GM23338 (cell line): ENCODE results near the gene GBP5. TPM values are rescaled to one million over a fixed set of nuclear protein-coding genes. Genes with fewer than 3 reads are reported as not detected.

Experiments used
- ATAC-seq: fragments of 200-7000 bp; cut with Tn5 transposase; 3 replicates; pipeline ENCODE4 v1.9.1; 2020
- DNase-seq: peaks from one replicate; pipeline ENCODE4 v3.0.0-alpha.2; 2015; ENCODE audit warnings: low spot score
- H2AFZ ChIP-seq: fragments of 200-600 bp; sonication (generic); 2 replicates; pipeline ENCODE4 v1.8.0; 2016; ENCODE audit warnings: antibody characterized with exemption, mild to moderate bottlenecking, moderate library complexity
- H3F3A ChIP-seq: fragments of 200-600 bp; sonication (generic); replicated peaks from 2 replicates; pipeline ENCODE4 v1.8.0; 2017; ENCODE audit warnings: antibody characterized with exemption, mixed run types, low read depth
- H3K27ac ChIP-seq: fragments of 200-600 bp; sonication (generic); 2 replicates; pipeline ENCODE4 v1.6.1; 2016; ENCODE audit warnings: low read depth
- H3K27me3 ChIP-seq: fragments of 200-600 bp; sonication (generic); 2 replicates; pipeline ENCODE4 v1.8.0; 2016; ENCODE audit warnings: mild to moderate bottlenecking, mixed run types, moderate library complexity; ENCODE audit not compliant: insufficient read depth
- H3K36me3 ChIP-seq: fragments of 200-600 bp; sonication (generic); 2 replicates; pipeline ENCODE4 v1.8.0; 2016; ENCODE audit warnings: mild to moderate bottlenecking; ENCODE audit not compliant: insufficient read depth
- H3K4me1 ChIP-seq: fragments of 200-600 bp; sonication (generic); 2 replicates; pipeline ENCODE4 v1.8.0; 2016; ENCODE audit warnings: mild to moderate bottlenecking, moderate library complexity; ENCODE audit not compliant: insufficient read depth
- H3K4me2 ChIP-seq: fragments of 200-600 bp; sonication (generic); 2 replicates; pipeline ENCODE4 v1.7.1; 2017; ENCODE audit warnings: mixed run types
- H3K4me3 ChIP-seq: fragments of 200-600 bp; sonication (generic); 2 replicates; pipeline ENCODE4 v1.6.1; 2016; ENCODE audit warnings: mixed run types
- H3K79me2 ChIP-seq: fragments of 200-600 bp; sonication (generic); replicated peaks from 2 replicates; pipeline ENCODE4 v1.8.0; 2017; ENCODE audit warnings: mild to moderate bottlenecking; ENCODE audit not compliant: insufficient read depth
- H3K9me2 ChIP-seq: fragments of 200-600 bp; sonication (generic); 2 replicates; pipeline ENCODE4 v1.8.0; 2017; ENCODE audit not compliant: insufficient read depth
- H4K20me1 ChIP-seq: fragments of 200-600 bp; sonication (generic); replicated peaks from 2 replicates; pipeline ENCODE4 v1.8.0; 2017; ENCODE audit warnings: mild to moderate bottlenecking; ENCODE audit not compliant: insufficient read depth
- H3K27ac Mint-ChIP-seq: 2 replicates; pipeline ENCODE4 v1.8.0; 2020; ENCODE audit warnings: inconsistent platforms, mild to moderate bottlenecking, moderate library complexity, mixed read lengths
- H3K27me3 Mint-ChIP-seq: 3 replicates; pipeline ENCODE4 v1.8.0; 2022; ENCODE audit warnings: low read depth, mild to moderate bottlenecking, moderate library complexity, mixed read lengths, inconsistent platforms; ENCODE audit not compliant: insufficient read depth, poor library complexity
- H3K36me3 Mint-ChIP-seq: 3 replicates; pipeline ENCODE4 v1.8.0; 2021; ENCODE audit warnings: low read depth, mild to moderate bottlenecking, inconsistent platforms, moderate library complexity, mixed read lengths
- H3K4me1 Mint-ChIP-seq: 3 replicates; pipeline ENCODE4 v1.8.0; 2020; ENCODE audit warnings: mild to moderate bottlenecking, inconsistent platforms, mixed read lengths
- H3K4me3 Mint-ChIP-seq: 3 replicates; pipeline ENCODE4 v1.8.0; 2021; ENCODE audit warnings: moderate library complexity, mild to moderate bottlenecking, inconsistent platforms, mixed read lengths
- H3K9me3 Mint-ChIP-seq: 3 replicates; pipeline ENCODE4 v1.8.0; 2020; ENCODE audit warnings: moderate library complexity, mild to moderate bottlenecking, inconsistent platforms, mixed read lengths
- CTCF ChIP-seq, 2 experiments: fragments of 200-600 bp in 1 of 2; sonication (generic) in 1 of 2; conservative IDR thresholded peaks; 2 replicates each; pipeline versions ENCODE4 v1.5.1 to v1.6.1; 2016 to 2017; ENCODE audit warnings: antibody characterized with exemption in 2 of 2, low read depth in 2 of 2, mild to moderate bottlenecking in 2 of 2, moderate library complexity in 1 of 2
- JUNB ChIP-seq: IDR thresholded peaks from one replicate; pipeline ENCODE4 v1.6.1; 2016; ENCODE audit warnings: antibody characterized with exemption; ENCODE audit not compliant: unreplicated experiment
- NANOG ChIP-seq: IDR thresholded peaks from 2 replicates; pipeline ENCODE4 v1.6.1; 2016; ENCODE audit warnings: antibody characterized with exemption, borderline replicate concordance
- REST ChIP-seq: IDR thresholded peaks from one replicate; pipeline ENCODE4 v1.6.1; 2018; ENCODE audit warnings: antibody characterized with exemption; ENCODE audit not compliant: unreplicated experiment
- ZNF331 ChIP-seq: fragments of 250-450 bp; sonication (Bioruptor Pico); IDR thresholded peaks from 2 replicates; pipeline ENCODE4 v1.5.0; 2020; ENCODE audit warnings: low read depth, mild to moderate bottlenecking, moderate library complexity
- polyA plus RNA-seq: library from polyadenylated mRNA; unstranded; fragments of >200 nt; fragmentation: Nextera tagmentation; extraction: Ambion mirVana; gene quantifications from 2 replicates; pipeline ENCODE4 v1.2.1, GENCODE V29; 2016
- total RNA-seq: library from RNA; depleted of rRNA; stranded (reverse); fragments of >200 nt; shearing (Covaris generic); gene quantifications from 2 replicates; pipeline ENCODE4 v1.2.3, GENCODE V29; 2014

Gene GBP5
- total and polyA plus RNA-seq, 2 experiments from 2014 or later, result not detected

GRCh38 chr1:89269277-89269676 is 3.4 kb downstream of the GBP5 start:
- H3K4me1 Mint-ChIP-seq, result no peaks in the 10 kb centered on the region
- no peaks in the 10 kb centered on the region for H3F3A ChIP-seq

More at GRCh38 chr1:89269277-89269676, 3.4 kb downstream of the GBP5 start:
- H3K27ac ChIP-seq, result no peak overlapping the region
- DNase-seq (no peak), ATAC-seq (no peak)
- H3K36me3 ChIP-seq, result no peaks in the 10 kb centered on the region
- no peaks in the 10 kb centered on the region for H3K36me3 Mint-ChIP-seq
- no peaks in the 10 kb centered on the region for H3K9me2 ChIP-seq
- H3K27ac Mint-ChIP-seq, result peak overlapping the region; percentile 63; the same call in 1 of the 2 replicates
- H3K27me3 ChIP-seq, result no peaks in the 10 kb centered on the region
- no peaks in the 10 kb centered on the region for H3K79me2 ChIP-seq
- H4K20me1 ChIP-seq, result no peaks in the 10 kb centered on the region
- H2AFZ ChIP-seq, result no peak overlapping the region
- no peaks in the 10 kb centered on the region for H3K4me1 ChIP-seq
- TF ChIP-seq JUNB (no peak), CTCF (conservative IDR thresholded peaks at IDR 0.05; ENCODE audit: low read depth in 2 of 2) (no peak), REST (no peak), ZNF331 (CRISPR knock-in tag) (no peak), NANOG (no peak)
- no peaks in the 10 kb centered on the region for H3K27me3 Mint-ChIP-seq
- no peak overlapping the region for H3K4me3 ChIP-seq
- 0 out of 3 replicates have a peak, but pooled peaks cover 3% of the 10 kb centered on the region for H3K9me3 Mint-ChIP-seq
- no peak overlapping the region for H3K4me2 ChIP-seq
- no peak overlapping the region for H3K4me3 Mint-ChIP-seq
